Thymus (tissue), 11 donors: Measurements from ENCODE around the gene IGSF21. TPM values are rescaled to one million over a fixed set of nuclear protein-coding genes. Genes with fewer than 3 reads are reported as not detected.

ENCODE experiments used
- DNase-seq, 9 donors: peaks; one replicate each; pipeline ENCODE4 v3.0.0-alpha.2; 2013; ENCODE audit warnings: low spot score in 9 of 9, low read depth in 6 of 9, missing footprints in 1 of 9
- H3K27ac ChIP-seq, 2 donors: one replicate each; pipeline ENCODE4 v1.5.1; 2013; ENCODE audit warnings: control low read depth in 1 of 2, low read depth in 1 of 2, low read length in 1 of 2, mild to moderate bottlenecking in 1 of 2, moderate library complexity in 1 of 2
- H3K27me3 ChIP-seq, 2 donors: one replicate each; pipeline ENCODE4 v1.5.1; 2013; ENCODE audit warnings: low read length in 1 of 2; ENCODE audit not compliant: control insufficient read depth in 2 of 2, insufficient read depth in 1 of 2
- H3K36me3 ChIP-seq, 2 donors: one replicate each; pipeline ENCODE4 v1.5.1; 2013; ENCODE audit warnings: low read length in 1 of 2, mild to moderate bottlenecking in 1 of 2, moderate library complexity in 1 of 2; ENCODE audit not compliant: control insufficient read depth in 2 of 2, insufficient read depth in 2 of 2
- H3K4me1 ChIP-seq, 2 donors: one replicate each; pipeline ENCODE4 v1.5.1; 2013; ENCODE audit warnings: low read length in 2 of 2; ENCODE audit not compliant: control insufficient read depth in 2 of 2, insufficient read depth in 2 of 2
- H3K4me3 ChIP-seq, 2 donors: one replicate each; pipeline ENCODE4 v1.5.1; 2013; ENCODE audit warnings: low read length in 2 of 2, control low read depth in 1 of 2, mild to moderate bottlenecking in 1 of 2
- H3K9me3 ChIP-seq, 2 donors: one replicate each; pipeline ENCODE4 v1.5.1; 2013; ENCODE audit warnings: low read length in 1 of 2, mild to moderate bottlenecking in 1 of 2; ENCODE audit not compliant: control insufficient read depth in 2 of 2, insufficient read depth in 1 of 2
- WGBS: extraction: QIAGEN DNeasy Blood & Tissue Kit; methylation state at CpG from one replicate; pipeline ENCODE4 v1.1.7; 2013; 5-methylcytosine and 5-hydroxymethylcytosine counted together
- polyA plus RNA-seq: library from polyadenylated mRNA; stranded (reverse); fragments of 200-250 nt; gene quantifications from one replicate; pipeline ENCODE4 v1.2.3, GENCODE V29; 2013
- total RNA-seq: library from RNA; stranded (reverse); fragments of 120-200 nt; gene quantifications from one replicate; pipeline ENCODE4 v1.2.4, GENCODE V29; 2013
- donor health status: healthy.

The IGSF21 gene
- total and polyA plus RNA-seq, 2 donors = 0.85 to 2.1 TPM

DNA sequence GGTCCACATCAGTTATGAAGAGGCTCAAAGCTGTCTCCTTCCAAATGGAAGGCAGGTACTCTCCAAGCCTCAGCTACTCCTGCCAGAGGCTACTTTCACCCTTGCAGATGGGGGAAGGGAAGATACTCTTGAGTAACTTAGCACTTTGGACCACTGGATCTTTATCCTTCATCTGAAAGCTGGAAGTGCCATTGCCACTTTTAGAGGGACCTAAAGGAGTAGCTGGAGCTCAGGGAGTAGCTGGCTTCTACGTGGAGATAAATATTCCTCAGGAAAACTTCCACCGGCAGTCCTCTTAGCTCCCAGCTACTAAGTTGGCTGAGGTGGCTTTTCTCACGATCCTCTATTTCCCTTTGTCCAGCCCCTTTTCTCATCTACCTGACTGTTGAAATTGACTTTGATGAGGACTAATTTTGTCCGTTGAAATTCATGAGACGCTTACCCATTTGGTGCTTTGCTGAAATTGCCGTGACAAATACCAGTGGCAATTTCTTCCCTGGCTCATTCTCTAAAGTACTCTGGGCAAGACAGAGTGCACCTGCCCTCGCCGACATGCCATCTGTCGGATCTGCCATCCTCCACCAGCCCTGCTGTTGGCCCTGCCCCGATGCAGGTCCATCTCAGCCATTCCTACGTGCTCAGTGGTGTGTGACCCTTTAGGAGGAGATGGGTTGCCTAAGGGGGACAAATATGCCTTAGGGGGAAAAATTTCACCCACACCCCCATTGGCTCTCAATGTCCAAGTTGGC, 13.6 kb downstream of the IGSF21 start:
- no peak for DNase-seq
- Histone ChIP-seq H3K4me3 (no peak overlapping the region), H3K9me3 (no peaks in the 10 kb centered on the region), H3K36me3 (no peaks in the 10 kb centered on the region), H3K4me1 (no peaks in the 10 kb centered on the region), H3K27ac (no peak overlapping the region), H3K27me3 (peaks cover 0 to 8% of the 10 kb centered on the region in 2 donors)
- 94% methylated on average over 11 of the region's 11 CpGs for WGBS

DNA sequence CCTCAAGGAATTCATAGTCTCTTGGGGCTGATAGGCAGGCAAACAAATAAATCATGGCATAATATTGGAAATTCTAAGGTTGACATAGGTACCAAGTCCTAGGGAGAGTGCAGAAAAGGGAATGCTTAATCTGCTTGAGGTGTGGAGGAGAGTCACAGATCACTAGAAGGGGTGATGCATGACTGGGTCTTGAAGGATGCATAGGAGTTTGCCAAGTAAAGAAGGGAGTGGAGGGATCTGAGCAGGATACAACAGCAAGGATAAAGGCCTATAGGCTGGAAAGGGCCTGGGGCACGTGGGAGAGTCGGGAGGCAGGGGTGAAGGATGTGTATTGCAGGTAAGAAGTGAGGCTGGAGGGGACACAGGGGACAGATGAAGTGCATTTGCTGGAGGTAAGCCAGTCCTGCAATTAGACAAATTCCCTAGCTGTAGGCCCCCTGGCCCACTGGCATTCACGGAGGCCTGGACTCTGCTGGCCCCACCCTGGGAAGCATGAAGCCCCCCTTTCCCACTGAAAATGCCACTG, 15.9 kb downstream of the IGSF21 start:
- no peak for DNase-seq
- H3K27ac ChIP-seq = no peak overlapping the region
- no peaks in the 10 kb centered on the region for H3K4me1 ChIP-seq
- peaks cover 0 to under 1% of the 10 kb centered on the region in 2 donors for H3K27me3 ChIP-seq
- 69% methylated on average over 3 of the region's 3 CpGs for WGBS
- no peaks in the 10 kb centered on the region for H3K36me3 ChIP-seq
- no peaks in the 10 kb centered on the region for H3K9me3 ChIP-seq
- H3K4me3 ChIP-seq = no peak overlapping the region

DNA sequence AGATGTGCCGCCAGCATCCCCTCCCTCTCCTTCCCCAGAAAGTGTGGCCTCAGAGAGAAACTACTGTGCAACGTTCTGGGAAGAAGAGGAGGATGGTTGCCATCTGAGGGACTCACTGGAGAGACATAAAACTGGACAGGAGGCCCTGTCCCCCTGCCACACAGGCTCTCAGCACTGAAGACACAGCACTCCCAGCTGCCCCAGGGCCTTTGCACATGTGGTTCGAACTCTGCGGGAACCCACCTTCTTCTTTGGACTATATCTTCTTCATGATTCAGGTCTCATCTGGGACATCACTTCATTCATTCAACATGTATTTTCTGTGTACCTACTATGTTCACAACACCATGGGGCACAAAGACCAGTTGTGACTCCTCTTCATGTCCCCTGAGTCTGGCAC, 17.4 kb downstream of the IGSF21 start:
- no peak overlapping the region for H3K4me3 ChIP-seq
- H3K27ac ChIP-seq = no peak overlapping the region
- DNase-seq = no peak
- H3K36me3 ChIP-seq = no peaks in the 10 kb centered on the region
- WGBS = 94% methylated on average over 4 of the region's 4 CpGs
- no peaks in the 10 kb centered on the region for H3K9me3 ChIP-seq
- H3K4me1 ChIP-seq = no peaks in the 10 kb centered on the region
- no peaks in the 10 kb centered on the region for H3K27me3 ChIP-seq

DNA sequence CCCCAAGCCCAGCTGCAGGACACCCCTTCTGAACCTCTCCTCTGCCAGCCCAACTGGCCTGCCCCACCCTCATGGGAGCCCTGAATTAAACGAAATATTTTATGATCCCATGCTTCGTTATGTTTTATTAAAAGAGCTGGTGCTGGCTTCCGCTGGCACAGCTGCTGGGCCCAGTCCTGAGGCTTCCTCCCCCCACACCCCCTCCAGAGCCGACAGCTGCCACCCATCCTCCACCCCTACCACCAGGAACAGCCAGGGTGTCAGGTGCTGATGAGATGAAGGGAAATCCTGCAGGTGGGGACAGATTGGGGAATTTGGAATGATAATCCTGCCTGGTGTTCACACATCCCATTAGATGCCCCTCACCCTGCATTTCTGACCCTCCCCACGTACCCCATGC, 19.0 kb downstream of the IGSF21 start:
- H3K36me3 ChIP-seq = no peaks in the 10 kb centered on the region
- no peaks in the 10 kb centered on the region for H3K27me3 ChIP-seq
- WGBS = 84% methylated on average over 5 of the region's 5 CpGs
- no peaks in the 10 kb centered on the region for H3K9me3 ChIP-seq
- no peak for DNase-seq
- H3K4me3 ChIP-seq = no peak overlapping the region
- H3K27ac ChIP-seq = no peak overlapping the region
- H3K4me1 ChIP-seq = no peaks in the 10 kb centered on the region

DNA sequence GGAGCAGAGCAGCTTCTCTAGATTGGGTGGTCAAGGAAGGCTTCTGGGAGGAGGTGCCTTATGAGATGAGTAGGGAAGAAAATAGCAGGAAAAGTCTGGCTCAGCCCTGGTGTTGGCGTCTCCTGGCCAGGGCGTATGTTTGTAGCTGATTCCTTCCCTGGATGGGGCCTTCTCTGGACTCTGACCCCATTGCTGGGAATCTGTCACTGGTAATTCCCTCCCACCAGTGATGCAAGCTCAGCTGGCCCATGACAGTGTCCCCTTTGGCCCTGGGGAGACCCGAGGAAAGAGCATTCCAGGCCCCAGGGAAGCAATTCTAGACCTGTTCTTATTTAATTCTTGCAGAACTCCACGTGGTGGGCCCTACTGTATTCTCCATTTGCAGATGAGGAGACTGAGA, 20.7 kb downstream of the IGSF21 start:
- Histone ChIP-seq H3K4me1 (no peaks in the 10 kb centered on the region), H3K4me3 (no peak overlapping the region), H3K27ac (no peak overlapping the region), H3K27me3 (no peaks in the 10 kb centered on the region), H3K36me3 (no peaks in the 10 kb centered on the region), H3K9me3 (no peaks in the 10 kb centered on the region)
- 64% methylated on average over 4 of the region's 4 CpGs for WGBS
- DNase-seq = no peak

DNA sequence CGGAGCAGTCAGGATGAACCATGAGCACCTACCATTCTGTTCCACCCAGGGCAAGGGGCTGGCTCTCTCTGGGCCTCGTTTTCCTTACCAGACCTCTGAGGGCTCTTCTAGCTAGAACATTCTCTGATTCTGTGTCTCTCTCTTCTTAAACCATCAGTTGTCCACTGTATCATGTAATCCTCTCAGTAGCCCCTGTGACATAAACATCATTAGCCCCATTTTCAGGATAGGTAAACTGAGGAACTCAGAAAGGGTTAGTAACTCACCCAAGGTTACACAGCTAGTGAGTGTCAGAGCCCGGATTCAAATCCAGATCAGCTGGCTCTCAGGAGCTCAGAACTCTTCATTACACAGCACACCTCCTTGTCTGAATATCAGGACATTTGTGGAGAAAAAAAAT, 22.8 kb downstream of the IGSF21 start:
- Histone ChIP-seq H3K4me1 (no peaks in the 10 kb centered on the region), H3K36me3 (no peaks in the 10 kb centered on the region), H3K27ac (no peak overlapping the region), H3K9me3 (no peaks in the 10 kb centered on the region), H3K27me3 (no peaks in the 10 kb centered on the region), H3K4me3 (no peak overlapping the region)
- DNase-seq = no peak
- WGBS = 72% methylated on average over 3 of the region's 3 CpGs

DNA sequence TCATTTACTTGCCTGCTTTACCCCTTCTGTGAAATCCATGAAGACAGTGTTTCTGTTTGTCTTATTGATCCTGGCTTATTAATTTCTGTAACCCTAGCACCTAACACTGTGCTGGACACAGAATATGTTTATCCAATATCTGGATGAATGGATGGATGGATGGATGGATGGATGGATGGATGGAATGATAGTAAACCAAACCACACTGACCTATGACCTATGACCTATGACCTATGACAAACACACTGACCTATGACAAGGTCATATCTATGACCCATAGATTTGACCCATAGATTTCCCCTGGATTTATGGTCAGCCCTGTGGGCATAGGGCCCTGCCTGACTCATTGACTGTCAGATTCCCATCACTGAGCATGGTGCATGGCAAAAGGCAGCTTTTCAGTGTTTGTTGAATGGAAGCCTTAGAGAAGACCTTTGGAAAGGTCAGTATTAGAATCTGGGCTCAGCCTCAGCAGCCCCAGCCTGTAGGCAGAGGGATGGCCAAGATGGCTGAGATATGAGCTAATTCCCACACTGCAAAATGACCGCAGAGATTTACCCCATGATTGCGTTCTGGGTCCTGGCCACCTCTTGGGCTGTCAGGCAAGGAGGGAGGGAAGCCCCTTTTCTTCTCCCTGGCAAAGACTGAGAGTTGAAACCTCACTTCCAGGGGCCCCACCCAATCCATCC, 24.6 kb downstream of the IGSF21 start:
- WGBS = 91% methylated on average over 2 of the region's 2 CpGs
- Histone ChIP-seq H3K27ac (no peak overlapping the region), H3K9me3 (no peaks in the 10 kb centered on the region), H3K36me3 (no peaks in the 10 kb centered on the region), H3K4me1 (no peaks in the 10 kb centered on the region), H3K27me3 (no peaks in the 10 kb centered on the region), H3K4me3 (no peak overlapping the region)
- DNase-seq = no peak

DNA sequence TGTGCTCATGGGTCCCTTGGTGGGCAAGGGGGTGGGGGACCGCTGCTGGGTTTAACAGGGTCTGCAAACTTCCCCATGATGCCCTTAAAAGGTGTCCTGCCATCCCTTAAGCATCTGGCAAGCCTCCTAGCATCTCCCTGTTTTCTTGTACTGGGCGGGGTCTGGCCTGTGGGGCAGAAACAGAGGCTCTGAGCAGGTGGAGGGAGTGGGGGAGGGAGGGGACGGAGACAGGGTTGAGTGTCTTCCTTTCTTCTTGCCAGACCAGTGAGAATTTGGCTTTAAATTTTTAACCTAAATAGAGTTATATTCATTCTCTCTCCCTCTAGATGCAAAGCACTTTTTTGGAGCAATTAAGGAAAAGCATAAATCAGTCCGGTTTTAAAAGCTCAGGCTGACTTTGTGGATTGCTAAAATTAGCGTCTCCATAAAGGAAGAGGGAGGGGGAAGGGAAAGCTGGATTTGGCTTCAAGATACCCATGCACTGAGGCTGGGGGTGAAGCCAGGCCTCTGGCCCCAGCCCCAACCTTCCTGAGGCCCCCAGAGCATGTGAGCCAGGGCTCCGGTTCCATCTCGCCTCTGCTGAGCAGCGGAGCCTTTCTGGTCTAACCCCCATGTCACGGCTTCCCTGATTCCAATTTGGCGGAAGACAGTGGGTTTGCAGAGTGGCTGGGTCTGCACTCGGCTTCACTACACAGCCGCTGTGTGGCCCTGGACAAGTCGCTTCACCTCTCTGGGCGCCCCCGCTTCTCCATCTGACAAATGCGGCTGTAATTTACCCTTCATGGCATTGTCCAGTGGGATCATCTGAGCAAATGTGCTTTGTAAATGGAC, 25.3 kb downstream of the IGSF21 start:
- Histone ChIP-seq H3K27ac (no peak overlapping the region), H3K4me1 (no peaks in the 10 kb centered on the region), H3K36me3 (no peaks in the 10 kb centered on the region), H3K27me3 (no peaks in the 10 kb centered on the region), H3K9me3 (no peaks in the 10 kb centered on the region), H3K4me3 (no peak overlapping the region)
- 67% methylated on average over 16 of the region's 16 CpGs for WGBS
- DNase-seq = no peak
